Thymus (tissue), 11 donors: ENCODE data around the gene CLCN3. TPM values are rescaled to one million over a fixed set of nuclear protein-coding genes. Genes with fewer than 3 reads are reported as not detected.
A peak's percentile ranks its signal among the peaks of the same experiment; 100 is the strongest.
"Not testable (repeated sequence)": the region's sequence is repeated elsewhere in the genome, so short reads cannot be mapped to it uniquely, and the experiment has no call there.

ENCODE experiments used
- DNase-seq, 9 donors: peaks; one replicate each; pipeline ENCODE4 v3.0.0-alpha.2; 2013; ENCODE audit warnings: low spot score in 9 of 9, low read depth in 6 of 9, missing footprints in 1 of 9
- H3K27ac ChIP-seq, 2 donors: one replicate each; pipeline ENCODE4 v1.5.1; 2013; ENCODE audit warnings: control low read depth in 1 of 2, low read depth in 1 of 2, low read length in 1 of 2, mild to moderate bottlenecking in 1 of 2, moderate library complexity in 1 of 2
- H3K27me3 ChIP-seq, 2 donors: one replicate each; pipeline ENCODE4 v1.5.1; 2013; ENCODE audit warnings: low read length in 1 of 2; ENCODE audit not compliant: control insufficient read depth in 2 of 2, insufficient read depth in 1 of 2
- H3K36me3 ChIP-seq, 2 donors: one replicate each; pipeline ENCODE4 v1.5.1; 2013; ENCODE audit warnings: low read length in 1 of 2, mild to moderate bottlenecking in 1 of 2, moderate library complexity in 1 of 2; ENCODE audit not compliant: control insufficient read depth in 2 of 2, insufficient read depth in 2 of 2
- H3K4me1 ChIP-seq, 2 donors: one replicate each; pipeline ENCODE4 v1.5.1; 2013; ENCODE audit warnings: low read length in 2 of 2; ENCODE audit not compliant: control insufficient read depth in 2 of 2, insufficient read depth in 2 of 2
- H3K4me3 ChIP-seq, 2 donors: one replicate each; pipeline ENCODE4 v1.5.1; 2013; ENCODE audit warnings: low read length in 2 of 2, control low read depth in 1 of 2, mild to moderate bottlenecking in 1 of 2
- H3K9me3 ChIP-seq, 2 donors: one replicate each; pipeline ENCODE4 v1.5.1; 2013; ENCODE audit warnings: low read length in 1 of 2, mild to moderate bottlenecking in 1 of 2; ENCODE audit not compliant: control insufficient read depth in 2 of 2, insufficient read depth in 1 of 2
- WGBS: extraction: QIAGEN DNeasy Blood & Tissue Kit; methylation state at CpG from one replicate; pipeline ENCODE4 v1.1.7; 2013; 5-methylcytosine and 5-hydroxymethylcytosine counted together
- polyA plus RNA-seq: library from polyadenylated mRNA; stranded (reverse); fragments of 200-250 nt; gene quantifications from one replicate; pipeline ENCODE4 v1.2.3, GENCODE V29; 2013
- total RNA-seq: library from RNA; stranded (reverse); fragments of 120-200 nt; gene quantifications from one replicate; pipeline ENCODE4 v1.2.4, GENCODE V29; 2013
- donor health status: healthy.

Gene CLCN3
- total and polyA plus RNA-seq, 2 donors = 11.6 to 18.6 TPM

GRCh38 chr4:169665046-169665737 lies 44.8 kb downstream of the CLCN3 start:
- 32% methylated on average over 2 of the region's 2 CpGs for WGBS
- peaks cover 4% of the 10 kb centered on the region in 2 donors for H3K4me1 ChIP-seq
- DNase-seq = peak in 1 of 9 donors; percentile 19

GRCh38 chr4:169668069-169668721 lies 47.8 kb downstream of the CLCN3 start:
- no peaks in the 10 kb centered on the region for H3K36me3 ChIP-seq
- no peak overlapping the region for H3K4me3 ChIP-seq
- 97% methylated on average over 6 of the region's 6 CpGs for WGBS
- no peaks in the 10 kb centered on the region for H3K9me3 ChIP-seq
- H3K27me3 ChIP-seq = no peaks in the 10 kb centered on the region
- H3K27ac ChIP-seq = no peak overlapping the region
- peaks cover 0 to 4% of the 10 kb centered on the region in 2 donors for H3K4me1 ChIP-seq
- DNase-seq = no peak

More at GRCh38 chr4:169665046-169665737, 44.8 kb downstream of the CLCN3 start:
- no peaks in the 10 kb centered on the region for H3K27me3 ChIP-seq
- no peaks in the 10 kb centered on the region for H3K9me3 ChIP-seq
- H3K27ac ChIP-seq = no peak overlapping the region
- H3K4me3 ChIP-seq = no peak overlapping the region
- H3K36me3 ChIP-seq = no peaks in the 10 kb centered on the region

- no peak for DNase-seq
- no peak overlapping the region for H3K27ac ChIP-seq
- peaks cover 0 to 5% of the 10 kb centered on the region in 2 donors for H3K36me3 ChIP-seq
- H3K4me3 ChIP-seq = no peak overlapping the region
- H3K4me1 ChIP-seq = no peaks in the 10 kb centered on the region
- WGBS = 96% methylated on average over 2 of the region's 2 CpGs
- no peaks in the 10 kb centered on the region for H3K9me3 ChIP-seq
- H3K27me3 ChIP-seq = no peaks in the 10 kb centered on the region
Observed at GRCh38 chr4:169675825-169676224, 55.4 kb downstream of the CLCN3 start.

- Histone ChIP-seq H3K36me3 (peaks cover 0 to 9% of the 10 kb centered on the region in 2 donors), H3K27ac (no peak overlapping the region), H3K27me3 (no peaks in the 10 kb centered on the region), H3K4me1 (no peaks in the 10 kb centered on the region), H3K9me3 (no peaks in the 10 kb centered on the region), H3K4me3 (no peak overlapping the region)
- no peak for DNase-seq
- 98% methylated on average over 2 of the region's 2 CpGs for WGBS
Observed at GRCh38 chr4:169677150-169677748, 56.9 kb downstream of the CLCN3 start.

- not testable (repeated sequence) for H3K4me1 ChIP-seq, H3K27me3 ChIP-seq, DNase-seq, H3K27ac ChIP-seq, H3K36me3 ChIP-seq, H3K9me3 ChIP-seq, H3K4me3 ChIP-seq
- WGBS = 98% methylated on average over 1 of the region's 2 CpGs
Observed at GRCh38 chr4:169678486-169678885, 58.1 kb downstream of the CLCN3 start.

GRCh38 chr4:169678951-169679591 lies 58.7 kb downstream of the CLCN3 start:
- not testable (repeated sequence) for H3K4me1 ChIP-seq, H3K4me3 ChIP-seq, H3K36me3 ChIP-seq, DNase-seq, H3K27me3 ChIP-seq, H3K9me3 ChIP-seq, H3K27ac ChIP-seq
- WGBS = 97% methylated on average over 46 of the region's 47 CpGs

- H3K27ac ChIP-seq = no peak overlapping the region
- H3K4me3 ChIP-seq = no peak overlapping the region
- no peak for DNase-seq
- peaks cover 0 to 9% of the 10 kb centered on the region in 2 donors for H3K36me3 ChIP-seq
- WGBS = 97% methylated on average over 4 of the region's 4 CpGs
- H3K4me1 ChIP-seq = no peaks in the 10 kb centered on the region
- no peaks in the 10 kb centered on the region for H3K9me3 ChIP-seq
- H3K27me3 ChIP-seq = no peaks in the 10 kb centered on the region
Observed at GRCh38 chr4:169682372-169683047, 62.1 kb downstream of the CLCN3 start.

- H3K4me3 ChIP-seq = no peak overlapping the region
- H3K27me3 ChIP-seq = no peaks in the 10 kb centered on the region
- DNase-seq = no peak
- H3K4me1 ChIP-seq = no peaks in the 10 kb centered on the region
- H3K27ac ChIP-seq = no peak overlapping the region
- WGBS = 94% methylated on average over 1 of the region's 1 CpG
- H3K9me3 ChIP-seq = no peaks in the 10 kb centered on the region
- H3K36me3 ChIP-seq = peaks cover 3 to 14% of the 10 kb centered on the region in 2 donors
Observed at GRCh38 chr4:169689681-169690080, 69.3 kb downstream of the CLCN3 start.
